Natural killer cell (primary cell): ENCODE measurements around the gene CGNL1. TPM values are rescaled to one million over a fixed set of nuclear protein-coding genes. Genes with fewer than 3 reads are reported as not detected.

Source experiments
- ATAC-seq, 3 donors: fragments of 150-1000 bp in 2 of 3; fragments of 200-7000 bp in 1 of 3; cut with Tn5 transposase; 1 replicate in 1 of 3; 2 replicates in 2 of 3; pipeline ENCODE4 v1.10.0; 2021; ENCODE audit warnings: mild to moderate bottlenecking in 2 of 3, moderate library complexity in 2 of 3
- DNase-seq, 2 donors: peaks; one replicate each; pipeline versions ENCODE4 v3.0.0 to v3.0.0-alpha.2; 2013 to 2021; ENCODE audit warnings: mixed read lengths in 1 of 2
- H3K27ac ChIP-seq: one replicate; pipeline ENCODE4 v1.5.1; 2013; ENCODE audit warnings: mild to moderate bottlenecking, low read length
- H3K27me3 ChIP-seq: one replicate; pipeline ENCODE4 v1.6.1; 2013; ENCODE audit warnings: low read length; ENCODE audit not compliant: control insufficient read depth, insufficient read depth
- H3K36me3 ChIP-seq: one replicate; pipeline ENCODE4 v1.6.1; 2013; ENCODE audit warnings: low read length; ENCODE audit not compliant: control insufficient read depth, insufficient read depth
- H3K4me1 ChIP-seq: one replicate; pipeline ENCODE4 v1.6.1; 2013; ENCODE audit warnings: low read length; ENCODE audit not compliant: control insufficient read depth, insufficient read depth
- H3K4me3 ChIP-seq: one replicate; pipeline ENCODE4 v1.5.1; 2013; ENCODE audit warnings: low read length
- H3K9me3 ChIP-seq: one replicate; pipeline ENCODE4 v1.6.1; 2013; ENCODE audit warnings: low read length; ENCODE audit not compliant: control insufficient read depth, insufficient read depth
- H3K27ac Mint-ChIP-seq, 2 donors: one replicate each; pipeline ENCODE4 v1.8.0; 2022; ENCODE audit warnings: mild to moderate bottlenecking in 2 of 2, mixed read lengths in 2 of 2, moderate library complexity in 1 of 2
- H3K27me3 Mint-ChIP-seq, 2 donors: one replicate each; pipeline ENCODE4 v1.8.0; 2022; ENCODE audit warnings: low read depth in 2 of 2, mixed read lengths in 2 of 2
- H3K36me3 Mint-ChIP-seq: one replicate; pipeline ENCODE4 v1.8.0; 2022; ENCODE audit warnings: mixed read lengths
- H3K4me1 Mint-ChIP-seq, 2 donors: one replicate each; pipeline ENCODE4 v1.8.0; 2022; ENCODE audit warnings: mixed read lengths in 2 of 2
- H3K4me3 Mint-ChIP-seq: one replicate; pipeline ENCODE4 v1.8.0; 2022; ENCODE audit warnings: mild to moderate bottlenecking, moderate library complexity, mixed read lengths
- H3K9me3 Mint-ChIP-seq, 2 donors: one replicate each; pipeline ENCODE4 v1.8.0; 2022; ENCODE audit warnings: mixed read lengths in 2 of 2
- CTCF ChIP-seq: fragments of 200-600 bp; IDR thresholded peaks from one replicate; pipeline ENCODE4 v1.8.0; 2022; ENCODE audit warnings: antibody characterized with exemption
- WGBS: methylation state at CpG from one replicate; pipeline ENCODE4 v1.1.7; 2013; ENCODE audit warnings: missing lambda C conversion rate; ENCODE audit not compliant: insufficient coverage; 5-methylcytosine and 5-hydroxymethylcytosine counted together
- intact Hi-C: fragments of 100-400 bp; cut with micrococcal nuclease; formaldehyde crosslinking; loops from one replicate; pipeline ENCODE4 v1.14.2; 2022
- total RNA-seq, 4 donors: library from RNA; stranded (reverse); fragments of 120-200 nt in 1 of 4; gene quantifications; one replicate each; pipeline versions ENCODE4 v1.2.3 to v1.2.4, GENCODE V29; 2013 to 2022

CGNL1 gene
- total RNA-seq, 3 donors from 2014 or later (not counting 1 experiment from before 2014, with no cell fraction given), result not detected

DNA sequence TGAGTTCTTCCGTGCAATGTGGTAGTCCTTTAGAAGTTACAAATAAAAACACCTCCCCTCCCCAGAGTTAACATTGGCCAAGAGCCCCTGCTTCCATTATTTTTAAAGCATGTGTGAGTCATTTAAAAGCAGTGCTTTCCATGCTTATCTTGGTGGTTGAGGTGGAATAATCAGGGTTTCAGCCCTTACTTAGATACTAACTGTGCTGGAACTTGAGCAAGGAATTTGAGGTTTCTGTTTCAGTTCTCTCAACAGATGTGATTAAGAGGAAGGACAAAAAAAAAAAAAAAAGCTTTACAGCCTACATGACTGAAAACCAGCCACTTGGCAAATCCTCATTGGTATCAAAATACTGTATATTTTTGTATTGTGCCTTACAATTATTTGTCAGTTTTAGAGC is 64.5 kb downstream of the CGNL1 start:
- ATAC-seq, result no peak
- Mint-ChIP-seq H3K27me3 (peaks cover 0 to 22% of the 10 kb centered on the region in 2 donors), H3K9me3 (no peaks in the 10 kb centered on the region), H3K27ac (no peak overlapping the region), H3K4me1 (no peaks in the 10 kb centered on the region), H3K4me3 (no peak overlapping the region), H3K36me3 (no peaks in the 10 kb centered on the region)
- DNase-seq, result no peak
- no peaks in the 10 kb centered on the region for H3K36me3 ChIP-seq
- no peaks in the 10 kb centered on the region for H3K27me3 ChIP-seq
- no peak overlapping the region for H3K4me3 ChIP-seq
- no peaks in the 10 kb centered on the region for H3K9me3 ChIP-seq
- intact Hi-C loops, result no loop called here
- H3K27ac ChIP-seq, result no peak overlapping the region
- no CpG with 5 or more reads among the region's 1 CpG for WGBS
- TF ChIP-seq CTCF, result no peak
- H3K4me1 ChIP-seq, result no peaks in the 10 kb centered on the region

- TF ChIP-seq CTCF, result no peak
- H3K4me3 Mint-ChIP-seq, result no peak overlapping the region
- H3K9me3 ChIP-seq, result no peaks in the 10 kb centered on the region
- no peaks in the 10 kb centered on the region for H3K4me1 ChIP-seq
- WGBS, result 88% methylated on average over 3 of the region's 3 CpGs
- H3K4me3 ChIP-seq, result no peak overlapping the region
- no peak overlapping the region for H3K27ac Mint-ChIP-seq
- no peaks in the 10 kb centered on the region for H3K9me3 Mint-ChIP-seq
- H3K27ac ChIP-seq, result no peak overlapping the region
- DNase-seq (no peak), ATAC-seq (no peak)
- intact Hi-C loops, result no loop called here
- no peaks in the 10 kb centered on the region for H3K36me3 Mint-ChIP-seq
- H3K4me1 Mint-ChIP-seq, result no peaks in the 10 kb centered on the region
- no peaks in the 10 kb centered on the region for H3K36me3 ChIP-seq
- peaks cover 4 to 15% of the 10 kb centered on the region in 2 donors for H3K27me3 Mint-ChIP-seq
- no peaks in the 10 kb centered on the region for H3K27me3 ChIP-seq
Measured at GRCh38 chr15:57442335-57442734, 66.0 kb downstream of the CGNL1 start.

- H3K9me3 ChIP-seq, result no peaks in the 10 kb centered on the region
Measured at GRCh38 chr15:57443486-57443885, 67.2 kb downstream of the CGNL1 start.

More at GRCh38 chr15:57443486-57443885, 67.2 kb downstream of the CGNL1 start:
- Mint-ChIP-seq H3K36me3 (no peaks in the 10 kb centered on the region), H3K27me3 (peaks cover 8 to 14% of the 10 kb centered on the region in 2 donors), H3K9me3 (no peaks in the 10 kb centered on the region), H3K4me1 (no peaks in the 10 kb centered on the region), H3K27ac (no peak overlapping the region), H3K4me3 (no peak overlapping the region)
- Histone ChIP-seq H3K36me3 (no peaks in the 10 kb centered on the region), H3K27ac (no peak overlapping the region), H3K4me1 (no peaks in the 10 kb centered on the region), H3K27me3 (no peaks in the 10 kb centered on the region), H3K4me3 (no peak overlapping the region)
- 91% methylated on average over 8 of the region's 8 CpGs for WGBS
- TF ChIP-seq CTCF, result no peak
- intact Hi-C loops, result no loop called here
- no peak for DNase-seq
- no peak for ATAC-seq
